Retina (tissue), 1 donor: ENCODE measurements around the gene SPOP.

Source experiments
- DNase-seq: peaks from one replicate; pipeline ENCODE4 v3.0.0-alpha.2; 2016

SPOP gene

DNA sequence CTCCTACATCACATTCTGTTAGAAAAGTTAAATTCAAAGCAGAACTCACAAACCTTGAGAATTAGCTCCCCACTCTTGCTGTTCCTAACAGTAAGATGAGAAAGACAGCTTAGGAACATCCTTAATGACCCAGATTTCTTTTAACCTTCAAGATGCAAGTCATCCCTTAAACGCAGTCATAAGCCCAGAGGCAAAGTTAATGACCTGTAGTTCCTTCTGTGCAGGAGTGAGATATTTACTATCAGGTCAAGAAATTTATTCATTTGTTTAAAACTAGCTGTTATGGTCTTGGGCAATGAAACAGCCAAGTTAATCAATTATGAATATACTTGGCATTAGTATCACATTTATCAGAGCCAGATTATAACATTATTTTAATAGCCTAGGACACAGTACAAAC lies 65.2 kb downstream of the SPOP start:
- no peak for DNase-seq

DNA sequence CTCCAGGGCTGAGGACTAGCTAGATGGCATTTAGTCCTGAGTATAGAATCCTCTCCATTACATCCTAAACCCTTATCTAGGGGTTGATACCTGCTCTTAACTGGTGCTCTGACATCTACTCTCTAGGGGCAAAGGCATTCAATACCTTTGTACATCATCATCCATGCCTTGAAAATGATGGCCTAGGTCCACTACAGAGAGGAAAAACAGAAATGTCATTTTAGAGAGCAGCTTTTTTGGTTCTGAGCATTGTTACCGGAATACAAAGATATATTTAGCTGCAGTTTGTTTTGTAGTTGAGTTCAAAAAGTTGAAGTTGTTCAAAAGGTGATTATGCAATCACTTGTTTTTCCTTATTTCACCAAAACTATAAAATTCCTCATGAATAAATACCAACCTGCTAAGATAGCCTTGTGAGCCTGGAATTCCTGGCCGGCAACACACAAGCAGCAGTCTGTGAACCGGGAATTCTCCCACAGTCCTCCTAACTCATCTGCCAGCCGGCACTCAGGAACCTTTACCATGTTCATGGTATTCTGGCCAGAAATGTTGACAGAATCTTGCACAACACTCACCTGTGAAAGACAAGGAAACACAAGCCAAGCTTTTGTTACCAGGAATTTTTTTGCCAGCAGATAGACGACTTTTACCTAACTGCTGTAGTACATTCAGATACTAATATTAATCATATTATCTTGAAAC lies 66.9 kb downstream of the SPOP start:
- DNase-seq, result no peak

DNA sequence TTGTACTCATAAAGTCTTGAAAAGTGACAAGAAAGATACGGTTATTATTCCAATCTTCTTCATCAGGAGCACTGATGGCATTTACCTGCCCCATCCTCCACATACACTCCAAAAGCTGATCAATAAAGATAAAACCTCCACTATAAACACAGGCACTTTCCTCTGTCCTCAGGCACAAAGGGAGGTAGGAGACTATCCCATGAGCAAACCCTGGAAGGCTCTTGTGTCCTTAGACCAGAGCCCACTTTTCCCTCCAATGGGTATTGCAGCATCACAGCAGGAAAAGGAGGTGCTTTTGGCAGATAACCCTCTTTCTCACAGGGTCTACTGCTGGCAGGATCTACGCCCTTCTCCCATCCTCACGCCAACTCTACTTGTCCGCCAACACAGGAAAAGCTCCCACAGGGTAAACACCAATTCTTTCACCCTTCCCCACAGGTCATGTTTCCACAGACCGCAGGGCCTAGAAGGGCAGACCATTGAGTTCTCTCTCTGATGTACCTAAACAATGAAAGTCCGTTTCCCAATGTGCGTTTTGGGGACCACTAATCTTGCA lies 73.5 kb downstream of the SPOP start:
- DNase-seq, result no peak

DNA sequence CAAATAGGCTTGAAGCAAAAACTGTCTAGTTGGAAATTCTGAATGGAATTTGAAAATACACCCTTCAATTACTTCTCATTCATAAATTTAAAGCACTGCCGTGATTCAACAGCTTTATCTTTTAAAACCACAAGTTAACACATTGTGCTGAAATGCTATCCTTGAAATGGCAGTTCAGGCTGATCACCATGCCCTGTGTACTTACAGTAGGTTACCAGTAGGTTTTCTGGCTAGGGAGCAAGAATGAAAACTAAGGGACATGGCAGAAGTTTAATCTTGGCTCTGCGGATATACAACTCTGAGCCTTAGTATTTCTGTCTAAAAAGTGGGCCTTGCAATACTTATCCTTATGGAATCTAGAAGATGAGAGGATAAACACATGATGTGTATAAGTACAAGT lies 74.2 kb downstream of the SPOP start:
- DNase-seq, result no peak

DNA sequence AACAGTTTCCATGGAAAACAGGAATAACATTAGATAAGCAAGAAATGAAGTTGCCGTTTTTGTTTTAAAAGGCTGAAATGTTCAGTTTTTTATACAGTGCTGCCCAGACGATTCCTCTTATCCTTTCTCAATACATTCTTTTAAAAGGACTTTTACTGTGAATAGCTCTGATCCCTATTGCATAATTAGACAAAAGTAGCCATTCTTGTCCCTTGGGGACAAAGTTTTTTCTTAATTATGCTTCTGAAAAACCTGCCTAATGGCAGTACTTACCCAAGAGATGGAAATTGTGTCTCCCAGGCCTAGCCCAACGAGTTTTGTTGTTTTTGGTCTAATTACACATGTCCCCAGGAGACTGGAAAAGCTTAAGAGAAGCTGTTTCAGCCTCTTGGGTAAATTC lies 74.7 kb downstream of the SPOP start:
- DNase-seq, result no peak

DNA sequence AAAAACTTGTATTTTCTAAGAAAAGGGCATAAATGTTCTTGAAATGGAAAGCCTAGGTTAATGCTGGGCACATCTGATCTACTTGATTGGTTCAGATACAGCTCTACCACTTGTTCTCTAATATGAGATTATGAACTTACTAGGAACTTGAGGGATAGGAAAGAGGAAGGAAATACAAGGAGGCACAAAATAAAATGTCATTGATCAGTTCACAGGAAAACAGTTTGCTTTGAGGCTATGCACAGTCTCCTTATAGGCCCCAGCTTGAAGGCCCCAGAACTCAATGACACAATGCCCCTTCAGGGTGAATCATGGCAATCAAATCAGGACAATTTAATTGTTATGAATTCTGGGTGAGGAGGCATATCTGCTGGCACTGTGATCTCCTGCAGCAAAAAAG lies 75.1 kb downstream of the SPOP start:
- no peak for DNase-seq

DNA sequence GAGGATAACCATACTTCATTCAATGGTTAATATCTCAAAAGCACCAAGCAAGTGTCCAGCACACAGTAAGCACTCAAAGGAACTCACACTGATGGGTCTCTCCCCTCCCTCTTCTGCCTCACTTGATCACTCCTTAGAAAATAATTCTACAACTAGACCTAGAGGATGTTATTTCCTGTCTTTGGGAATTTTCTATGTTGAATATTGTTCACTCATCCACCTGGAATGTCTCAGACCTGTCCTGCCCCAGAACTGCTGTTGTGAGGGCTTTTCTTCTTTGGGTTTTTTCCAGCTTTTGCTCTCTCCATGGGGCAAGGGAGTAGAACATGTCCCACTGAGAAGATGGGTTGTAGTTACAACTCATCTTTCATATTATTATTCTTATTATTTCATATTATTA lies 76.9 kb downstream of the SPOP start:
- no peak for DNase-seq

DNA sequence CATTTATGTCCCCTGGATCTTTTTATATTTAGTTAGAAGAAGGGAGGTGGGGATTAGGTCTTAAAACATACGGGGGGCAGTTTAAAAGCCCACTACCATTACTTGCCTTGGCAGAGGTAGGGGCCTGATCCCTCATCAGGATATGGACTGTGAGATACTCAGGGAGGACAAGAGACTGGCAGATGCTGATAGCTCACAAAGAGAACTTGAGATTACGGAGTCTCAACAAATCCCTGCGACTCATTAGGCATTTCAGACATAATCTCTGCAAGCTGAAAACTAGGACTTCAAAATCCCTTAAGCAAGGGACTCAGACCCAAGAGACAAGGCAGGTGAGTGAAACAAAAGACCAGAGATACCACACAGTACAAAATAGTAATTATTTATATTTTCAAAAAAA lies 79.0 kb downstream of the SPOP start:
- no peak for DNase-seq

DNA sequence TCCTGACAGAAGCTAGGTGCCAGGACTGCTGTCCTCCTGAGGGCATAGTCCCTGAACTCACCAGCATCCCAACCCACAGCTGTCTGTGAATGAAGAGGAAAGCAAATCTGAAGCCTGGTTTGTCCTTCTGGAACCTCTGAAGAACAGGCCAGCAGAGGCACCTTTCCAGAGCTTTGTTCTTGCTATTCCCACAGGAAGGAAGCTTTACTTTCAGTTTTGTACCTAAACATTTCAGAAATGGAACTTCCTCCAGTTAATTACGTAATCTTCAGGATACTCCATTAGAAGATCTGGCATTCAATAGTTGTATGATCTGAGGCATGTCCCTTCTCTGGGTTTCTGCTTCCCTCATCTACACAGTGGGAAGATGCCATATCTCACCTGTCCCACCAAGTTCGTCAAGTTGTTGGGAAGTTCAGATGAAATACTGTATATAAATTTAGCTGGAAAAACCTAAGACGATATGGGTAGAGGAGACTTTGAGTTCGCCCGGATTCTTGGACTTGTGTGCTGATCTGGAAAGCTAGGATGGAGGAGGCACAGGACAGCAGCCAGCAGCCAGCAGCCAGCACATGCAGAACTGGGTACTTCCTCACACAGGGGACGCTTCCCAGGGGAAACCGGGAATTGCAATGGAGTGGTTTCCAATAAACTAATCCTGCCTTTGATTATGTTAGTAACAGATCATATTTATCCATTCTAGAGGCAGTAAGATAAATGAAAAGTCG lies 79.8 kb downstream of the SPOP start:
- DNase-seq, result no peak

DNA sequence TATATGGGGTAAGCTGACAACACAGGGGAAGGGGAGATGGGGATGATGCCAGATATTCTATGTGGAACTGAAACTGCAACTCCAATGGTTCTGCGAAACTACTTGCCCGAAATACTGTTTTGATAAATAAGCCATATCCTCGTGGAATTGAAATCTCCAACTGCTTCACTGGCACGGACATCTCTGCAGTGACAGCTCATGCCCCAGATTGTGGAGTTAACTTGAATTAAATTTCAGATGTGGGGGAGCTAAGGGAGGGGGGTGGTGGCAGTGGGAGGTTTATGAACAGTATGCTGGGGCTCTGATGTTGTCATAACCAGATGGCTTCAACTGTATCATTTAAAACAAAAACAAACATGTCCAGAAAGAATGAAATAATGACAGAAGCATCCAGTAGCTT lies 80.5 kb downstream of the SPOP start:
- no peak for DNase-seq

DNA sequence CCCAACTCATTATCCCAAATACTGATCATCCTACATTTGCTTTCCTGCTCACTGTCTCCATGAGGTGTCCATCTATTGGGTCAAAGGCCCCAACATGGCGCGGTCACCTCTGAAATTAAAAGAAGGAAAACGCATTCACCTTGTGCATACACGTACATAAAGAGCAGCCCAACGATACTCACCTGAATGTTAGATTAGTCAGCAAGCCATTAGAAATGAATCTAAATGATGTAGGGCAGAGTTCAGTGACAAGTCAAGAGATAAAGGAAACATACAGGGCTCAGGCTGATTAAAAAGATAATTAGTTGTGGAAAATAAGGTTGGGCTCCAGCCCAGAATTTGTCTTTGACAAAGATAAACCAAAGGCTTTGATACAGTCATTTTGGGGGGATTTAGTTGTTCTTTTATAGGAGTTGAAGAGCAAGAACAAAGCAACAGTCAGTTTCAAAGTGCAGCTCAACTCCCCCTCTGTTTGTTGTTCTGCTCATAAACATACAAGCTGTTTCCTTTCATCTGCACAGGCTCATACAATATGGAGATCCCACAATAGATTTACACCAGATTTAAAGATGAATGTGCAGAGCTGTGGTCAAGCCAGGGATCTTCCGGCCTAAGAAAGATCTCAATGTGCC lies 81.2 kb downstream of the SPOP start:
- no peak for DNase-seq

DNA sequence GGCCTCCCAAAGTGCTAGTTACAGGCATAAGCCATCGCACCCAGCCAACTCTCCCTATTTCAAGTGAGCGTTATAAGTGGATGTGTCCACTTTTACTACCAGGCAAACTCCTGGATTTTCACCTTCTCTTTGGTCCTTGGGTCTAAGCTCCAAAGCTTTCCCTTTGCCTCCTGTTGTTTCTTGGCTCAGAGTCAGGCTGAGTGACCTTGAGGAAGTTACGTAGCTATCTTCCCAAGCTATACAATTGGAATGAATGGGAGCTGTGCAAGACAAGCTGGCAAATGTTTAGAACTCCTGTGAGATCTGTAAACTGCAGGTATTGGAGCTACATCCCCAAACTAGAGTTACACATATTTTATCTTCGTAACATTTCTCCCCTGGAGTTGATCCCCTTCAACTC lies 81.9 kb downstream of the SPOP start:
- no peak for DNase-seq

DNA sequence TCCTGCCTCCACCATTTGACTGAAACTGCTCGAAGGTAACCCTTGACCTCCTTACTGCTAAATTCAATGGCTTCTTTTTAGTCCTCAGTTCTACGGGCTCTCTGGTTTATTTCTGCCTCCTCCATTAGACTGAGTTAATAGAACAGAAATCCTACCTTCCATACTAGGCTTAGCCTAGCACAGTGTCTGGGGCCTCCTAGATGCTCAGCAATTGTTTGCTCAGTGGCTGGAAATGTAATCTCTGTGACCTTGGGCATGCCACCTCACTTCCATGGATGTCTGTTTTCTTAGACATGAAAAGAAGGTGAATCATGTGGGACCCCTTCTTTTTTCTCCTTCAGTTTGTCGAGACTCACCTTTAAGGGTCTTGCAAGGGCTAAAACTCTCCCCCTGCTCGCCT lies 82.6 kb downstream of the SPOP start:
- no peak for DNase-seq

DNA sequence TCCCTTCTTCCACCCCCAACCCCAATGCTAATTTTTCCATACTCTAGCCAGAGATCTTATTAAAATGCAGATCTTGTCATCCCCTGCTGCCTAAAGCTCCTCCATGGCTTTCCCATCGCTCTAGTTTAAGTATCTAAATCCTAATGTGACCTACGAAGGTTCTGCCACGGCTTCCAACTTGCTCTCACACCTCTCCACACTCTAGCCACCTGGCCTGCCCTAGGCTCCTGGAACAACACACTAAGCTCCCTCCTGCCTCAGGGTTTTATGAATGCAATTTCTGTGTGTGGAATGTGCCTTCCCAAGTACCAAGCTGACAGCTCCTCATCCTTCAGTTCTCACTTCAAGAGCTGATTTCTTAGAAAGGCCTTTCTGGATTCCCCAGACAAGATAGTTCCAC lies 85.6 kb downstream of the SPOP start:
- no peak for DNase-seq

DNA sequence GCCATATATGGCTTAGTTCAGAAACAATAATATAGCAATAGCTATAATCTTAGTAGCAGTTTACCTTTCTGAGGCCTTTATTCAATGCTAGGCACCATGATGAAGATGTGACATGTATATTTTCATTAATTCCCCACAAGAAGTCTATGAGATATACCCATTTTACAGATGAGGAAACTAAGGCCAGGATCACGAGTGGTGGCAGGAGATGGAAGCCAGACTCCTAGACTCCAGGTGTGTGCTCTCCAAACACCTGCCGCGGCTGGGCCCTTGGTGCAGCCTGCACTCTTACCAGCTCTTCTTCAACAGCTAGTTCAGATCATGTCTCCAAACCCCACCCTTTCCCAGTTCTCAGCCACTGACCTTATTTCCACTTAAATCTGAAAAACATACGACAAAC lies 87.0 kb downstream of the SPOP start:
- DNase-seq, result no peak

DNA sequence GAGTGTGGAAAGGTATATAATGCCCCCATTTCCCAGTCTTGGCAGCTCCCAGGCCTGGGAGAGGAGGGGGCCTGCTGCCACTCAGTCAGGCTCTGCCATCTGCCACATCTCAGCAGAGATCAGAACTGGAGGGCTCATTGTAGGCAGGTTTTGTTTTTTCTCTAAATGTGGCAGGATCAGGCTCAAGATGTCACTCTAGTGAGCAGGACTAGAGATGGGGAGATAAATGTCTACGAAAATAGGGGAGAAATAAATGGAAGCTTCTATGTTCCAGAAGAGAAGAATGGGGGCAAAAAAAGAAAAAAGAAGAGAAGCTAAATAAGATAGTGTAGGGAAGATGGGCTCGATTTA lies 88.3 kb downstream of the SPOP start:
- DNase-seq, result no peak

DNA sequence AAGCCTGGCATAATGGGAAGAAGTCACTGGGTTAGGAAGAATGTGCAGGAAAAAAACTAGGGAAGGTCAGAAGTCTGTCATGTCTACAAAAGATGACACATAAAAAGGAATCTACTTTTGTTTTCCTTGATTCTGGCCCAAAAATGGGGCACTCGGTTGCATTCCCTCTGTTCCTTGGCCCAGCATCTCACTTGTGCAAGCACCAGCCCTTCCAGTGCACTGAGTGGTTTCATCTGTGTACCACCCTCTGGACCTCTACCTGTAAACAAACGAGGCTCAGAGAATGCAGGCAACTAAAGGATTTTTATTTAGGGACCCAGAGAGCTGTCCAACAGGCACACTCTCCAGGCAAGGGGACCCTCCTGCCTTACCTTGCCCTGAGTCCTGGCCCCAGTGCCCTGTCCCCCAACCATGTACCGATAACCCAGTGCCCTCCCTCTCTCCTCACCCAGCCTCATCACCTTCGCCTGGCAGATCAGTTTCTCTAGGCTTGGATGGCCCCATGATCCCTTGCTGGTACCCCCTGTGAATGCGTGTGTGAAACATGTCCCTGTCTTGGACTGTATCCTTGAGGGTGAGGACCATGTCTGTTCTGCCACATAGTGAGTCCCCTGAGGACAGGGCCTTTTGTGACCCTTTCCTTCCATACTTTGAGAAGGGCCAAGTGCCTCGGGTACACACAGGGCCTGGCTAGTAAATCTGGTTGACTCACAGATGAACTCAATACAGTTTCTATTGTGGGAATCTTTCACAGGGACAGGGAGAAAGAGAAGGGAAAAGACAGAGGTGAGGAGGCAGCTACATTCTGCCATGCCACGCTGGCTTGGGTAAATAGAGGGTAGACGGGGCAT lies 88.9 kb downstream of the SPOP start:
- DNase-seq, result no peak

DNA sequence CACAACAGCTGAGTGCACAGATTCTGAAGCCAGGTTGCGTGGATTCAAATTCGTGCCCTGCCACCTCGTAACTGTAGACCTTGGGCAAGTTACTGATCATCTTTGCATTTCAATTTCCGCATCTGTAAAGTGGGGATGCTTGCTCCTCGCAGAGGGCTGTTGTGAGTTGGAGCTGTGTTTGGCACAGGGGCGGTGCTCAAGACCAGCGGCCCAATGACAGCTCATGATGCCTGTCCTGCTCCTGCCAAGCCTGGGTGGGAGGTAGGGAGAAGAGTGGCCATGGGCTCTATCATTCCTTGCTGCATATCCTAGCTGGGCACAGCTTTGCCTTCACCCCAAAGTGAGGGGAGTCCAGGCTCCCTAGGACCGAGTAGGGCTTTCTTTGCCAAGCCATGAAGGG lies 89.6 kb downstream of the SPOP start:
- DNase-seq, result no peak

DNA sequence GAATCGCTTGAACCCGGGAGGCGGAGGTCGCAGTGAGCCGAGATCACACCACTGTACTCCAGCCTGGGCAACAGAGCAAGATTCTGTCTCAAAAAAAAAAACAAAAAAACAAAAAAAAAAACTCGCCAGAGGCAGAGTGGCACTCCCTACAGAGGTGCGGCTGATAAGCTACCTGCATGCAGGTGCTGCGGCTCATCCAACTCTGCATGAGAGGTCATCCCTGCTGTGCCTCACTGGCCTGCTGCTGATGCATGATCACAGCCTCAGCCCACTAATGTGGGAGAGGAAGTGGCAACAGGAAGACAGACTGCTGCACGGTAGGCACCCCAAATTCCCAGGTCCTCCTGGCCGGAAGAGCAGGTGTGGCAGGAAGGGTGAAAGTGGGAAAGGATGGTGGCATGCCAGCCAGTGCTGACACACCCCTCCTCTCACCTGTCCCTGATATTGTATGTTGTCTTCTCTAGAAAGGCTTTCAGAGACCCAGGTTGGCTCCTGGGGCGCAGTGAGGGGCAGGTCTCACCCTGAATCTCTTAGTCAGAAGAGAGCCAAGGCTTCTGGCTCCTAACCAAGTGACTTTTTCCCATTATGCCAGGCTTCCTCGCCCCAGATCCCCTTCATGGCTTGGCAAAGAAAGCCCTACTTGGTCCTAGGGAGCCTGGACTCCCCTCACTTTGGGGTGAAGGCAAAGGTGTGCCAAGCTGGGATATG lies 90.4 kb downstream of the SPOP start:
- no peak for DNase-seq

DNA sequence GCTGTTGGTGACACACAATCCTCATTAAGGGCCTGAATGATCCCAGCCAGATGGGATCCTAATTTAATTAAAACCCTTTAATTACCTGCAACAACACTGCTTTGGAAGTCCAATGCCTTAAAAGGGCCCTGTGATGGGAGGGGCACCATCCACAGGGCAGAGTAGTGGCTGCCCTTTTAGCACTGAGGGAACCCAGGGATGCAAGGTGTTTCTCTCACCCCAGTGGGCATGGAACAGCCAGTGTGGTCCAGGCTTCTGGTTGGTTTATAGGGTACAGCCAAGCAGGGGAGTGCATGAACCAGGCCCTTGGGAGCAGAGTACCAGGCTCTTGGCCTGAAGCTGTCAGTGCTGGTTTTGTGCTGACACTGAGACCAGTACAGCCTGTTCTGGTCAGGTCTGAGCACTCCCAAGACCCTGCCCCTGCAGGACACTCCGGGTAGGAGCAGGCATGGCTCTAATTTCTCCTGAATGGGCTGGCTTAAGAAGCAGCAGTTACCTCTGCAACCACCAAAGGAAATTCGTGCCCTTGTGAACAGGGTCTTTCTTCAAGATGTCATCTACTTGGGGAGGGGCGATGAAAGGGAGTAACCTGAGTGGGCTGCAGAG lies 92.4 kb downstream of the SPOP start:
- no peak for DNase-seq

DNA sequence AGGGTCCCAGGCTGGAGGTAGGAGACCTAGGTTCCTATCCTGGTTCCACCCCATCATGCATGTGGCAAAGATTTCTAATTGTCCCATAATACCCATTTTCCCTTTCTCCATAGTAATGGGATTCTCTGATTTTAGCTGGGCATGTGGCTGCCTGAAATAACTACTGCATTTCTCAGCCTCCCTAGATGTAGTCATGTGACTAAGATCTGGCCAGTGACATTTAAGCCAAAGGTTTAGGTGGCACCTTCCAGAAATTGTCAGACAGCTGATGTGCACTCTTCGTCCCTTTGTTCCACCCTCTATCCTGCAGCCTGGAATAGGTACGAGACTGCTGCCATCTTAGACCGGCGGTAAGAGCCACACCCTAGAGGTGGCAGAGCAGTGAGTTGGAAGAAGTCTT lies 94.0 kb downstream of the SPOP start:
- no peak for DNase-seq

DNA sequence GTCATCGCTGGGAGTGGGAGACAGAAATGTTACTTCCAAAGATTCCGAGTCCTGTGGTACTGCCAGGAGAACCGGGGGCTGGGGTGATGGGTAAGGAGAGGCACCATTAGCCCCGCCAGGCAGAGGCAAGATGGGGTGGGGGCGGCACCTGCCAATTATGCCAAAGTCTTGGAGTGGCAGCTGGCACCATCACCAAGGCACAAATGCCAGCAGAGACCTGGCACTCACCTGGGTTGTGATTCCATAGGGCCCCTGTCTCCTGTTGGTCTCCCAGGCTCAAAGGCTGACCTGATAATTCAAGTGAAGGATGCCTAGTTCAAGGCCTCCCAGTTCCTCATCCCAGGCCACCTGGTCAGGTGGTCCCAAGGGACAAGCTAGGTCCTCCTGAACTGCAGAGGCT lies 94.7 kb downstream of the SPOP start:
- no peak for DNase-seq
